ENCODE measurements around the gene GRID1.

- TF ChIP-seq CTCF (IDR thresholded peaks at IDR 0.05) (no peak), POLR2A (IDR thresholded peaks at IDR 0.05) (no peak)
Observed at GRCh38 chr10:86123715-86124114, 242.9 kb downstream of the GRID1 start.

Measured in Peyer's patch (tissue), 4 donors.